DMS153 treated with DMSO at 0.1 percent for 48 hours (cell line): Measurements from ENCODE around the gene IL17REL.
A peak's percentile ranks its signal among the peaks of the same experiment; 100 is the strongest.

ENCODE experiments used
- DNase-seq: peaks from one replicate; lab custom pipeline; 2025; ENCODE audit not compliant: unreplicated experiment; lab: John Stamatoyannopoulos, UW

Gene IL17REL

GRCh38 chr22:50012211-50013181 lies at the start of gene IL17REL:
TSS of gene IL17REL (minus strand) at chr22:50012765. CDS start at chr22:50012646, 119 bp downstream.
- peak; percentile 39 for DNase-seq

- no peak for DNase-seq
Observed at GRCh38 chr22:50061824-50062355, 49.3 kb upstream of the IL17REL start.

DNA sequence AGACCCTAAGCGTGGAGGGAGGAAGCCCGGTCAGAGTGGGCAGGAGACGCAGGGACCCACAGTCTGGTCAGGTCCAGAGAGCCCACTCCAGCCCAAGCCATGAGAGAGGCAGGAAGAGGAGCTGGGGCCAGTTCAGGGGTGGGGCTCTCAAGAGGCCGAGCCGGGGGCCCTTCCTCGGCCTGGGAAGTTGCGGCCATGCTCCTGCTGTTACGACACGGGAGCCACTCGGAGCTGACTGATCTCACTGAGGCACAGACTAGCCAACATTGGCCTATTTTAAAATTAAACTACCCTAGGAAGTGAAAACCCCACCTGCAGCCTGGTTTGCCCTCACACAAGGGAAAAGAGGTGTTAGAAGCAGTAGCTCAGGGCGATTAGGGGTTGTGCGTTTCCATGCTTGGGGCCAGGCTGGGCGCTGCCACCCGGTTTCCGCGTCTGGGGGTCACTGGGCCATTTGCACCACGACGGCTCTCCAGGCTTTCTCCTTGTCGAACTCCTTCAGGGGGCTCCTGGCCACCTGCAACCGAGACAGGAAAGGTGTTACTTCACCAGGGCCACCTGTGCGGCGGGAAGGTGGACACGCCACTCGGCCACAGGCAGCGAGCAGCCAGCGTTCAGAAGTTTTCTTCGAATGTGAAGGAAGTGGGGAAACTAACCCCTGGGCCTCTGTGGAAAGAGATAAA lies 48.7 kb upstream of the IL17REL start:
- no peak for DNase-seq

DNA sequence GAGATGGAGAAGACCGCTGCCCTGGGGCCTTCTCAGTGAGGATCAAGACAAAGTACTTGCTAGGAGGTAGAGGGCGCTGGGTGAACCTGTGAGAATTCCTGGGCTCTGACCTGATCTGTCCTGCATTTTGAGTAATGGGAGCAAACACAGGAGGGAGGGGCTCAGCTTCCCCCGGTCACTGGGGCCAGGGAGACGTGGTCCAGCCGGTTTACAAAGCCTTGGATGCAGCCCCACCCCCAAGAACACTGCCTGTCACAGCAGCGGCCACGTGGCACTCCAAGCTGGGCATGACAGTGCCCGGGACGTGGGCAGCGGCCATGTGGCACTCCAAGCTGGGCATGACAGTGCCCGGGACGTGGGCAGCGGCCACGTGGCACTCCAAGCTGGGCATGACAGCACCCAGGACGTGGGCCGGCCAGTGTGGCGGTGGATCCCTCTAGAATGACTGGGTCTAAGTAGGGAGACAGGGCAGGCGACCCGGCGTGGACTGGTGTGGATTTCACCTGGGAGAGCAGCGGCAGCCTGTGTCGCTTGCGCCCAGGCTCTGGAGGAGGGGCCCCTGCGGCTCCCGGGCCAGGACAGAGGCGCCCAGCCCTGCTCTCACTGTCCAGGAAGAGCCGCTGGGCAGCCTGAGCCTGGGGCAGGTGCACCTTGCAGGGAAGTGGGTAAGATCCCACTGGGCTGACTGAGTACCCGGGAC lies 48.0 kb upstream of the IL17REL start:
- no peak for DNase-seq

DNA sequence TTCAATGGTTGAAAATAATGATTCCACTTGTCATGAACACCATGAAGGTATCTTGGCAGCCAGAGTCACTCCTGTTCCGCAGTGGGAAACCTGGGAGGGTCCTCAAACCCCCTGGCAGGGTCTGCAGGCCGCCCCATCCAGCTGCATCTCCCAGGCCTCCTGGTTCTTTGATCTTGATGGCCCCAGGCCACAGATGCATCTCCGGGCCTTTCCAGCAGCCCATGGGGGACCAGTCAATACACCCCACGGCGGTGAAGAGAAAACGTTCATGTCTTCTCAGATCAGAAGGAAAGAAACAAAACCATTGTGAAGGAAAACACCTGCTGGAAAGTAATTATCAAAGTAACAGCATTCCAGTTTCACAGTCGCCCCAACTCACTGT lies 47.3 kb upstream of the IL17REL start:
- DNase-seq = no peak

GRCh38 chr22:50058906-50059880 lies 46.6 kb upstream of the IL17REL start:
- no peak for DNase-seq

DNA sequence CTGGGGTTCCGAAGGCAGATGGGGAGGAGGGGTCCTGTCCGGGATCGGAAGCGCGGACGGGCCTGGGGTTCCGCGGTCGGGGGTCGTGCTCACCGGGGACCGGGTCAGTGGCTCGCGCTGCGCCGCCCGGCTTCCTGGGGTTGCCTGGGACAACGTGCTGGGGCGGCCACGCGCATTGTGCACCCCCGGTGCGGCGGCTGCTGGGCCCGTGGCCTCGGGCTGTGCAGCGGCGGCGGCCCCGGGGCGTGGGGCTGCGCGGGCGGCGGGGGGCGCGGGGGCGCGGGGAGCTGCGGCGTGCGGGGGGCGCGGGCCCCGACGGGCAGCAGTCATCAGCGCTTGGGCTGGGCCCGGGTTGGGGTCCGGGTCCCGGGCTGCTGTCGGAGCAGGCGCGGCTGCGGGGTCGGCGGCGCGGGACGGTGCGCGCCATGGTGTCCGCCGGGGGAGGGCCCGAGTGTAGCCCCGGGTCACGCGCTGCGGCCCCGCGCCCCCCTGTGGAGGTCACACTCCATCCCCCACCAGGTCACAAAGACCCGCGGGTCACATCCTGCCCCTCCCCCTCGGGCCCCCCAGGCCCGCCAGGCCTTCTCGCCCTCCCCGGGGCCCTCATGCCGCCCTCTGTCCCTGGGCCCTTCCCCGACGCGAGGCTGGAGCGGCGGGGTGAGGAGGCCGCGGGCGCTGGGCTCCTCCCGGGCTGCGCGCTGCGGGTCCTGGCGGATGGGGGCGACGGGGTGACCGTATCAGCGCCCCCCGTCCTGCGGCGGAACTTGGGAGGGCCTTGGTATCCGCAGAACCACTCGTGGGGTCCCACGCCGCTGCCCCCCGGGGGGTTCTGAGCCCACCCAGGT lies 45.7 kb upstream of the IL17REL start, which contains the start of gene TTLL8:
Gene TTLL8, minus strand, starts transcription at position 238 of the 845 bp plus-strand sequence.
- no peak for DNase-seq

DNA sequence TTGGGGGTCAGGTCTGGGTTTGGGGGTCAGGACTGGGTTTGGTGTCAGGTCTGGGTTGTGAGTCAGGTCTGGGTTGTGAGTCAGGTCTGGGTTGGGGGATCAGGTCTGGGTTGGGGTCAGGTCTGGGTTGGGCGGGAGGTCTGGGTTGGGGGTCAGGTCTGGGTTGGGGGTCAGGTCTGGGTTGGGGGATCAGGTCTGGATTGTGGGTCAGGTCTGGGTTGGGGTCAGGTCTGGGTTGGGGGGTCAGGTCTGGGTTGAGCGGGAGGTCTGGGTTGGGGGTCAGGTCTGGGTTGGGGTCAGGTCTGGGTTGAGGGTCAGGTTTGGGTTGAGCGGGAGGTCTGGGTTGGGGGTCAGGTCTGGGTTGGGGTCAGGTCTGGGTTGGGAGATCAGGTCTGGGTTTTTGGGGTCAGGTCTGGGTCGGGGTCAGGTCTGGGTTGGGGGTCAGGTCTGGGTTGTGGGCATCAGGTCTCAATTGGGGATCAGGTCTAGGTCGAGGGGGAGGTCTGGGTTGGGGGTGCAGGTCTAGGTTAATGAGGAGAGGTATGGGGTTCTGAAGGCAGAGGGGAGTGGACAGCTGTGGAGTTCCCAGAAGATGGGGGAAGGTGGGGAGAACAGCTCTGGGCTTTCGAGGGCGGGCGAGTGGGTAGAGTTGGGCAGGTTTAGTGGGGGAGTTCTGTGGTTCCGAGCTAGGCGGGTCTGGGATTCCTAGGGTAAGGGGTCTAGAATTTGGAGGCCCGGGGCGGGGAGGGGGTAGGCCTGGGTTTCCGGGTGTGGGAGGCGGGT lies 44.9 kb upstream of the IL17REL start:
- DNase-seq = no peak

GRCh38 chr22:50056214-50056972 lies 43.8 kb upstream of the IL17REL start:
- DNase-seq = no peak

DNA sequence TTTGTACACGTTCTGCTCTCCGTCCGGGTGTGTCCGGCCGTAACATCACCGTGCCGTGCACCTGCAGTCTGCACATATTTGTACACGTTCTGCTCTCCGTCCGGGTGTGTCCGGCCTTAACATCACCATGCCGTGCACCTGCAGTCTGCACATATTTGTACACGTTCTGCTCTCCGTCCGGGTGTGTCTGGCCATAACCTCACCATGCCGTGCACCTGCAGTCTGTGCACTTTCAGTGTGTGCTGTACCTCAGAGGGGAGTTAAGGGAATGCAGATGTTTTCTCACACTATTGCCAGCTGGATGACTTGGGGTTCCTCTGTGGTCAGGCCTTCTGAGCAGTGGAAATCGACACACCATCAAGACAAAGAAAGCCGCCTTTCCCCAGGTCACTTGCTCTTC lies 41.3 kb upstream of the IL17REL start:
- DNase-seq = no peak

GRCh38 chr22:50051930-50052329 lies 39.4 kb upstream of the IL17REL start:
- DNase-seq = no peak

DNA sequence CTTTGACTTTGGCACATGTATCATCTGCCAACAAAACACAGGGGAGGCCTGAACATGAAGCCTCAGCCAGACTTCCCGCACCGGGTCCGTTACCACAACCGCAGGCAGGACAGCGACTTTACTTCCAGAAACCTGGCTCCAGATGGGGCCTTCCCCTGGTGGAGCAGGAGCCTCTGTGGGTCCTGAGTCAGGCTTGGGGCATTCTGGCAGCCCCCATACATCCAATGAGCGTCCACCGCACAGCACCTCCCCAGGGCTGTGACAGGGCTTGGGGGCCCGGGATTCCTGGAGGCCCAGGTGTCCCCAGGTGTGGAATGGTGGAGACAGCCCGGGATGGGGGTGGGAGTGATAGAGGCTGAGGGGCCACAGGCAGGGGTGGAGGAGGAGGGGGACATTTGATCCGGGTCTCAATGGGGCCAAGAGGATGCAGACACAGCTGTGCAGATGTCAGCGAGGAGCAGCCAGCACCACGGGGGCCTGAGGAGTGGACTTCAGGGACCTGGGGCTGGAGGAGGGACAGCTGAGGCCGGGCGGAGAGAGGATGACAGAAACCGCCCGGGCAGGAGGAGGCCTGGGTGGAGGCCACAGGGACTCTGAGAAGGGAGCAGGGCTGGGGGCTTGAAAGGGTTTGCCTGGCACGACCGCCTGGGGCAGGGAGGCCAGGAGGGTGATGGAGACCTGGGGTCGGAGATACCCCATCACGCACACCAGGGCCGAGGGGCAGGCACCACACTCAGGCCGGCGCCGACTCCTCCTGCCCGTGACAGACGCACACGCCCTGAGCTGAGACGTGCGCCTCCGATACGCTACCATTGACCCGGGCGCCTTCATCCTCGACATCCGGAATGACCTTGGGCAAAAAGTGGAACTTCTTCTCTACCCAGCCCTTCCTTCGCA lies 37.0 kb upstream of the IL17REL start:
- no peak for DNase-seq

GRCh38 chr22:50048836-50049235 lies 36.3 kb upstream of the IL17REL start:
- no peak for DNase-seq

GRCh38 chr22:50048061-50048765 lies 35.6 kb upstream of the IL17REL start:
- no peak for DNase-seq

DNA sequence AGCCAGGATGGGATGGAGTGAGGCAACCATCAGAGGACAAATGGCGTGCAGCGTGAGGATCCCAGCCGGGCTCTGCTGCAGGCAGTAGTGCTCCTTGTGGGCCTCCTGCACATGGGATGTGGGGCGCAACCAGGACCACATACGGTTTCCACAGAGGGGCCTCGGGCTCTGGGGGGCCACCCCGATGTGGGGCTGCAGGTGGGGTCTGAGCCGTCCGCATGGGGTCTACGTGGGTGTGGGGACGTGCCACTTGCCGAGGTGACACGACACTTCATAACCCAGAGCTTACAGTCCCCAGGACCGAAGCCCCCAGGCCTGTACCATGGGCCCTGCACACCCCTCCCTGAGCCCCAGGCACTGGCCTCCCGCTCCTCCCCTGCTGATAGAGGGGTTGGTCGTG lies 34.8 kb upstream of the IL17REL start:
- no peak for DNase-seq
